H9 (cell line): ENCODE results near the gene SLC25A34. TPM values are rescaled to one million over a fixed set of nuclear protein-coding genes. Genes with fewer than 3 reads are reported as not detected.
A peak's percentile ranks its signal among the peaks of the same experiment; 100 is the strongest.

ENCODE experiments used
- DNase-seq: peaks from one replicate; pipeline ENCODE4 v3.0.0-alpha.2; 2017
- H2AFZ ChIP-seq: one replicate; pipeline ENCODE4 v1.6.1; 2013; ENCODE audit warnings: mild to moderate bottlenecking, low read length, control low read depth, moderate library complexity
- H2AK5ac ChIP-seq: 2 replicates; pipeline ENCODE4 v1.6.1; 2013; ENCODE audit warnings: low read length, control low read depth, mixed read lengths; ENCODE audit not compliant: insufficient read length
- H2BK120ac ChIP-seq: one replicate; pipeline ENCODE4 v1.6.1; 2013; ENCODE audit warnings: low read depth, mild to moderate bottlenecking, low read length, control low read depth, inconsistent platforms; ENCODE audit not compliant: poor library complexity, severe bottlenecking
- H2BK12ac ChIP-seq: 2 replicates; pipeline ENCODE4 v1.6.1; 2013; ENCODE audit warnings: low read length, control low read depth, mixed read lengths, low read depth; ENCODE audit not compliant: insufficient read length
- H2BK15ac ChIP-seq: 2 replicates; pipeline ENCODE4 v1.6.1; 2013; ENCODE audit warnings: low read depth, low read length, control low read depth
- H2BK20ac ChIP-seq: one replicate; pipeline ENCODE4 v1.6.1; 2013; ENCODE audit warnings: low read depth, mild to moderate bottlenecking, low read length, control low read depth, inconsistent platforms; ENCODE audit not compliant: poor library complexity, severe bottlenecking
- H2BK5ac ChIP-seq: 2 replicates; pipeline ENCODE4 v1.6.1; 2013; ENCODE audit warnings: low read length, control low read depth, mixed read lengths; ENCODE audit not compliant: insufficient read length
- H3K14ac ChIP-seq: 2 replicates; pipeline ENCODE4 v1.6.1; 2013; ENCODE audit warnings: low read length, control low read depth; ENCODE audit not compliant: insufficient read depth
- H3K18ac ChIP-seq: 2 replicates; pipeline ENCODE4 v1.6.1; 2013; ENCODE audit warnings: low read depth, mild to moderate bottlenecking, mixed read lengths, low read length, control low read depth; ENCODE audit not compliant: insufficient read length
- H3K23ac ChIP-seq: 2 replicates; pipeline ENCODE4 v1.6.1; 2013; ENCODE audit warnings: low read length, control low read depth, mixed read lengths, low read depth; ENCODE audit not compliant: insufficient read length
- H3K23me2 ChIP-seq: 2 replicates; pipeline ENCODE4 v1.6.1; 2013; ENCODE audit warnings: low read depth, mild to moderate bottlenecking, mixed read lengths, low read length, control low read depth; ENCODE audit not compliant: insufficient read length, poor library complexity, severe bottlenecking
- H3K27ac ChIP-seq: 2 replicates; pipeline ENCODE4 v1.5.1; 2013; ENCODE audit warnings: low read length, control low read depth, mixed read lengths, low read depth; ENCODE audit not compliant: insufficient read length
- H3K27me3 ChIP-seq: 2 replicates; pipeline ENCODE4 v1.6.1; 2013; ENCODE audit warnings: low read length, control low read depth, inconsistent platforms; ENCODE audit not compliant: insufficient read depth
- H3K4ac ChIP-seq: 2 replicates; pipeline ENCODE4 v1.6.1; 2013; ENCODE audit warnings: low read depth, mild to moderate bottlenecking, control low read depth, inconsistent platforms, low read length, moderate library complexity
- H3K4me1 ChIP-seq: 2 replicates; pipeline ENCODE4 v1.6.1; 2013; ENCODE audit warnings: low read length, control low read depth, inconsistent platforms; ENCODE audit not compliant: insufficient read depth
- H3K4me2 ChIP-seq: 2 replicates; pipeline ENCODE4 v1.6.1; 2013; ENCODE audit warnings: low read length, control low read depth, mixed read lengths; ENCODE audit not compliant: insufficient read length, insufficient read depth
- H3K56ac ChIP-seq: 2 replicates; pipeline ENCODE4 v1.6.1; 2013; ENCODE audit warnings: low read depth, mild to moderate bottlenecking, mixed read lengths, low read length, control low read depth; ENCODE audit not compliant: insufficient read length
- H3K79me1 ChIP-seq: 2 replicates; pipeline ENCODE4 v1.6.1; 2013; ENCODE audit warnings: low read depth, mild to moderate bottlenecking, moderate library complexity, low read length, control low read depth, inconsistent platforms; ENCODE audit not compliant: insufficient read depth, poor library complexity, severe bottlenecking
- H3K79me2 ChIP-seq: 2 replicates; pipeline ENCODE4 v1.6.1; 2013; ENCODE audit warnings: low read length, control low read depth, inconsistent platforms; ENCODE audit not compliant: insufficient read depth
- H3K9ac ChIP-seq: 2 replicates; pipeline ENCODE4 v1.6.1; 2013; ENCODE audit warnings: low read length, control low read depth, mixed read lengths; ENCODE audit not compliant: insufficient read length; ENCODE audit errors: extremely low read depth
- H3K9me3 ChIP-seq: one replicate; pipeline ENCODE4 v1.6.1; 2013; ENCODE audit warnings: low read depth, low read length, inconsistent platforms; ENCODE audit not compliant: control insufficient read depth
- H3T11ph ChIP-seq: one replicate; pipeline ENCODE4 v1.6.1; 2013; ENCODE audit warnings: mild to moderate bottlenecking, low read length, control low read depth, inconsistent platforms
- H4K20me1 ChIP-seq: one replicate; pipeline ENCODE4 v1.6.1; 2013; ENCODE audit not compliant: control insufficient read depth, insufficient read length, insufficient read depth
- H4K5ac ChIP-seq: 2 replicates; pipeline ENCODE4 v1.6.1; 2013; ENCODE audit warnings: low read depth, mild to moderate bottlenecking, mixed read lengths, low read length, control low read depth; ENCODE audit not compliant: insufficient read length
- H4K8ac ChIP-seq: replicated peaks from 2 replicates; pipeline ENCODE4 v1.6.1; 2013; ENCODE audit warnings: low read length, control low read depth, mixed read lengths, low read depth; ENCODE audit not compliant: insufficient read length
- H4K91ac ChIP-seq: 2 replicates; pipeline ENCODE4 v1.6.1; 2013; ENCODE audit warnings: low read depth, mild to moderate bottlenecking, moderate library complexity, mixed read lengths, low read length, control low read depth; ENCODE audit not compliant: insufficient read length
- H3K27ac Mint-ChIP-seq, 3 experiments: 2 replicates in 2 of 3; 3 replicates in 1 of 3; pipeline ENCODE4 v1.8.0; 2020 to 2021; ENCODE audit warnings: mixed read lengths in 3 of 3, mild to moderate bottlenecking in 1 of 3, moderate library complexity in 1 of 3
- H3K27me3 Mint-ChIP-seq: 2 replicates; pipeline ENCODE4 v1.8.0; 2021; ENCODE audit warnings: low read depth, mild to moderate bottlenecking, moderate library complexity, mixed read lengths
- H3K36me3 Mint-ChIP-seq, 3 experiments: 2 replicates in 2 of 3; 3 replicates in 1 of 3; pipeline ENCODE4 v1.8.0; 2020 to 2021; ENCODE audit warnings: low read depth in 3 of 3, mixed read lengths in 3 of 3; ENCODE audit not compliant: insufficient read depth in 1 of 3
- H3K4me1 Mint-ChIP-seq, 2 experiments: 2 replicates each; pipeline ENCODE4 v1.8.0; 2020; ENCODE audit warnings: mixed read lengths in 2 of 2
- H3K4me3 Mint-ChIP-seq, 2 experiments: 2 replicates in 1 of 2; 3 replicates in 1 of 2; pipeline ENCODE4 v1.8.0; 2020 to 2021; ENCODE audit warnings: mild to moderate bottlenecking in 2 of 2, mixed read lengths in 2 of 2, moderate library complexity in 1 of 2
- H3K9me3 Mint-ChIP-seq, 2 experiments: 2 replicates in 1 of 2; 3 replicates in 1 of 2; pipeline ENCODE4 v1.8.0; 2020; ENCODE audit warnings: mild to moderate bottlenecking in 2 of 2, mixed read lengths in 2 of 2, moderate library complexity in 1 of 2
- WGBS: extraction: QIAGEN DNeasy Blood & Tissue Kit; methylation state at CpG from one replicate; pipeline ENCODE4 v1.1.7; 2013; ENCODE audit warnings: missing lambda C conversion rate, low lambda C conversion rate, mixed read lengths; ENCODE audit not compliant: insufficient read length; ENCODE audit errors: extremely low coverage; 5-methylcytosine and 5-hydroxymethylcytosine counted together
- total RNA-seq: library from RNA; stranded (reverse); gene quantifications from 2 replicates; pipeline ENCODE4 v1.2.1, GENCODE V29; 2021
- TF ChIP-seq, protein P1 (sequence below): fragments of 200-600 bp; sonication (generic); conservative IDR thresholded peaks from 3 replicates; pipeline ENCODE4 v1.8.0; 2021; ENCODE audit warnings: antibody characterized with exemption, mild to moderate bottlenecking

The SLC25A34 gene
- total RNA-seq, 1 experiment from 2014 or later: 1.5 TPM

DNA sequence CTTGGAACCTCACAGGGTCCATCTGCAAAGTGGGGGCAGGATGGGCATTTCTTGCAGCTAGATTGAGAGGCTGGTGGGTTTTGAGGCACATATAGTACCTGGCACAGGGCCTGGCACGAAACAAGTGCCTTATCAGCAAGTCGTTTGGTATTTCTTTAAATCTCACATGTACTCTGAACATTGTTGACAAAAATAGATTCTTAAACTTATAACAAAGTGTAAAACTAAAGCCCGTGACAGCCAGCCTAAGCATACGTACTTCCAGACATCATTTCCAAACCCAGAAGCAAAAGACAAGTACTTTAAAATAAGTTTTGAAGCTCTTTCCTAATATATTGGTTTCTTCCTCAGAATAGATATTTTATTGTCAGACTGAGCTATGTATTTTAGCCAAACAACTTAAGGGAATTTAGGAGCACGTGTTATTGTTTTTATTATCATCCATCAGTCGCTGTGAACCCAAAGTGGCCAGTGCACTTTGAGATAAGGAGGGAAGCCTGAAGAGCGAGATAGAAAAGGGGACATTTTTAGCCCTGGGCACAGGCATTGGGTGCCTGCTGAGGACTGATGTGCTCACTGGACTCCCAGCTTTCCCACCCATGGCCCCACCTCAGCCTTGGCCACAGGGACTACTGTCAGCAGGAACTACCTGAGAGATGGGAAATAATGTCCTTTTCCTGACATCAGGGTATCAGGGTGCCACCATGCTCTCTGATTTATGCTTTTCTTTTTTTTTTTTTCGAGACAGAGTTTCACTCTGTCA is 25.5 kb downstream of the SLC25A34 start:
- peak overlapping the region; percentile 84 to 89; a peak in 3 of 5 replicates for H3K4me3 Mint-ChIP-seq
- DNase-seq: no peak

More for the DNA sequence above, 25.5 kb downstream of the SLC25A34 start:
- no peak overlapping the region for H3K4ac ChIP-seq
- H3K23ac ChIP-seq: no peak overlapping the region
- H4K5ac ChIP-seq: no peak overlapping the region
- no peak overlapping the region for H2BK20ac ChIP-seq
- no peak overlapping the region for H2AFZ ChIP-seq
- H2BK15ac ChIP-seq: no peak overlapping the region
- peak overlapping the region; percentile 39 for H3K4me2 ChIP-seq
- no peak overlapping the region for H4K91ac ChIP-seq
- TF ChIP-seq, protein P1, sequence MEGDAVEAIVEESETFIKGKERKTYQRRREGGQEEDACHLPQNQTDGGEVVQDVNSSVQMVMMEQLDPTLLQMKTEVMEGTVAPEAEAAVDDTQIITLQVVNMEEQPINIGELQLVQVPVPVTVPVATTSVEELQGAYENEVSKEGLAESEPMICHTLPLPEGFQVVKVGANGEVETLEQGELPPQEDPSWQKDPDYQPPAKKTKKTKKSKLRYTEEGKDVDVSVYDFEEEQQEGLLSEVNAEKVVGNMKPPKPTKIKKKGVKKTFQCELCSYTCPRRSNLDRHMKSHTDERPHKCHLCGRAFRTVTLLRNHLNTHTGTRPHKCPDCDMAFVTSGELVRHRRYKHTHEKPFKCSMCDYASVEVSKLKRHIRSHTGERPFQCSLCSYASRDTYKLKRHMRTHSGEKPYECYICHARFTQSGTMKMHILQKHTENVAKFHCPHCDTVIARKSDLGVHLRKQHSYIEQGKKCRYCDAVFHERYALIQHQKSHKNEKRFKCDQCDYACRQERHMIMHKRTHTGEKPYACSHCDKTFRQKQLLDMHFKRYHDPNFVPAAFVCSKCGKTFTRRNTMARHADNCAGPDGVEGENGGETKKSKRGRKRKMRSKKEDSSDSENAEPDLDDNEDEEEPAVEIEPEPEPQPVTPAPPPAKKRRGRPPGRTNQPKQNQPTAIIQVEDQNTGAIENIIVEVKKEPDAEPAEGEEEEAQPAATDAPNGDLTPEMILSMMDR: no peak
- H3K27me3 ChIP-seq: no peaks in the 10 kb centered on the region
- no peaks in the 10 kb centered on the region for H4K20me1 ChIP-seq
- H3K27ac ChIP-seq: no peak overlapping the region
- no peak overlapping the region for H3K14ac ChIP-seq
- no peaks in the 10 kb centered on the region for H3K79me1 ChIP-seq
- peaks cover 11% of the 10 kb centered on the region; the same call in 1 of the 2 replicates for H3K4me1 ChIP-seq
- no peak overlapping the region for H3K18ac ChIP-seq
- no CpG with 5 or more reads among the region's 8 CpGs for WGBS
- no peak overlapping the region for H2AK5ac ChIP-seq
- no peak overlapping the region for H3K9ac ChIP-seq
- H2BK120ac ChIP-seq: no peak overlapping the region
- no peaks in the 10 kb centered on the region for H3K9me3 ChIP-seq
- H3K4me1 Mint-ChIP-seq: peaks cover 35 to 41% of the 10 kb centered on the region in 2 experiments
- H3T11ph ChIP-seq: no peak overlapping the region
- no peak overlapping the region for H2BK5ac ChIP-seq
- H2BK12ac ChIP-seq: no peak overlapping the region
- H3K56ac ChIP-seq: no peak overlapping the region
- peaks cover 10% of the 10 kb centered on the region for H3K27me3 Mint-ChIP-seq
- H4K8ac ChIP-seq: no peak overlapping the region
- peaks cover 14% of the 10 kb centered on the region for H3K23me2 ChIP-seq
- no peak overlapping the region; a peak in 1 of 7 replicates for H3K27ac Mint-ChIP-seq
- no peaks in the 10 kb centered on the region for H3K9me3 Mint-ChIP-seq
- peaks cover 31 to 34% (median 34%) of the 10 kb centered on the region in 3 experiments; a peak in 6 of 7 replicates for H3K36me3 Mint-ChIP-seq
- peaks cover 21% of the 10 kb centered on the region; the same call in 1 of the 2 replicates for H3K79me2 ChIP-seq
